Activated CD8-positive, alpha-beta memory T cell treated with anti-CD3 and anti-CD28 coated beads for 48 hours (primary cell): ENCODE measurements around the gene KXD1.
"Not testable (repeated sequence)": the region's sequence is repeated elsewhere in the genome, so short reads cannot be mapped to it uniquely, and the experiment has no call there.

ENCODE experiments used
- DNase-seq, 3 experiments: peaks; one replicate each; pipeline ENCODE4 v3.0.0-alpha.2; 2020; ENCODE audit warnings: low read depth in 2 of 3, low spot score in 2 of 3

The KXD1 gene

DNA sequence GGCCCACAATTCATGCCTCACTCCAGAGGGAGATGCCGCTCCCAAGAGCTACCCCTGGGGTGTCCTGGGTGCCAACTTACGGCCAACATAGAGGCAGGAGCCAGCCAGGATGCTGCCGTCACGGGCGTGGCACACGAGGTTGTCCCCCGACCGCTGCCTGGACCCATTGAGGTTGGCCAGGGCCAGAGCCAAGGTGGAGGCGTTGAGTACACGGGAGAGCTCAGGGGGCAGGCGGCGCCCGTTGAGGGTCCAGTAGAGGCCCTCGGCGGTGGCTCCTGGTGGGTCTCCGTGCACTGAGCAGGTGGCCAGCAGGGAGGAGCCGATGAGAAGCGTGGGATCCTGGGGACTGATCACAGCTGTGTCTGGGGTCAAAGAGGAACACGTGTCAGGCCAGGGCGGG, 41.8 kb downstream of the KXD1 start:
- no peak for DNase-seq

DNA sequence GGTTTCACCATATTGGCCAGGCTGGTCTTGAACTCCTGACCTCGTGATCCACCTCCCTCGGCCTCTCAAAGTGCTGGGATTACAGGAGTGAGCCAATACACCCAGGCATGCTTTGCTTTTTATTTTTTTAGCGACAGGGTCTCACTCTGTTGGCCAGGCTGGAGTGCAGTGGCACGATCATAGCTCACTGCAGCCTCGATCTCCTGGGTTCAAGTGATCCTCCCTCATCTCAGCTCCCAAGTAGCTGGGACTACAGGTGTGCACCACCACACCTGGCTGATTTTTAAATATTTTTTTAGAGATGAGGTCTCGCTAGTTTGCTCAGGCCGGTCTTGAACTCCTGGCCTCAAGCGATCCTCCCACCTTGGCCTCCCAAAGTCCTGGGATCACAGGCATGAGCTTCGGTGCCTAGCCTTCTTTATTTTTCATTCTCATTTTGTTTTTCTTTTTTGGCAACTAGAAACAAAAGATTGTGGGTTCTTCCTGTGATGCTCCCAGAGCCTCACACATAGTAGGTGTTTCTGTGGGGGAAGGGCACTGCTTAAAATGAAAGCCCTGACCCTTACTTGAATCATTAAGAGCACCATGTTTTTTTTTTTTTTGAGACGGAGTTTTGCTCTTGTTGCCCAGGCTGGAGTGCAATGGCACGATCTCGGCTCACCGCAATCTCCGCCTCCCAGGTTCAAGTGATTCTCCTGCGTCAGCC, 43.2 kb downstream of the KXD1 start:
- not testable (repeated sequence) for DNase-seq

DNA sequence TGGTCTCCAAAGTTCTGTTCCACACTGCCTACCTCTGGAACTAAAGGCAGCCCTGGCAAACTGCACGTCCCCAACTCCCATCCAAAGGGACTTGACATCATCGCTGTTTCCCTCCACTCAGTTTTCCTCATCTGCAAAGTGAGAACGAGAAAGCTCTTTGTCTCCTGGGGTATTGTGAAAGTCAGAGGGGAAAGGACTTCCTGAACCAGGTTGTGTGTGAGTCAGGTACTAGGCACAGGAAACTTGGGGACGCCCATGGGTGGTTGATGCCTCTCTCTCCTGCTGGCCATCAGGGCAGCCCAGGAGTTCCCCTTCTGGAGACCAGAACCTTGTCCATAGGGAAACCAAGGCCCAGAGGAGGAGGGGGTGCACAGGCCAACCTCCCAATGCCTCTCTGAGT, 44.2 kb downstream of the KXD1 start:
- no peak for DNase-seq

DNA sequence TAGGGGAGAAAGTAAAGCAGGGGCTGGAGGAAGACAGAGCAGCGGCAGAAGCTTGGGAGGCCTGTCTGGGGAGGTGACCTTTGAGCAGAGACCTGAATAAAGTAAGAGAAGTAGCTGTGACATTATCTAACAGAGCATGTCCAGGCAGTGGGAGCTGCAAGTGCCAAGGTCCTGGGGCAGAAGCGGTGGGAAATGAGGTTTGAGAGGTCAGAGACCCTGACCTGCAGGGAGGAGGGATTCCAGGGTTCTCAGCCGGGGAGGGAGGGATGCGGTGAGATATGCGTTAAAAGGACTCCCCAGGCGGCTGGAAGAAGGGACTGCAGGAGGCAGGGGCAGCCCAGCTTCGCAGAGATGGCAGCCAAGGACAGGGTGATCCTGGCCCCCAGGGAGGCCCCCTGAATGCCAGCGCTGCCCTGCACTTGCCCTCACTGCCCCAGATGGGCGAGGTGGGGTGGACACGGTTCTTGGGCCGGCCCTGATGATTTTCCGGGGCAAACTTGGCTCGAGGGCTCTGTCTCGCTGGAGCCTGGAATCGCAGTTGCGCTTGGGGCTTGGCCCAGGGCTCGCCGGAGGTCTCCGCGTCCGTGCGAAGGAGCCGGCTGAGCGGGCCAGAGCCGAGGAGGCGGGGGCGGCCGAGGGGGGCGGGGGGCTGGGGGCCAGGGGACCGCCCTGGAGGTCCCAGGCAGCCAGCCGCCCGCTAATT, 45.7 kb downstream of the KXD1 start:
- DNase-seq = no peak

GRCh38 chr19:18603958-18604819, 46.5 kb downstream of the KXD1 start:
- DNase-seq = no peak

DNA sequence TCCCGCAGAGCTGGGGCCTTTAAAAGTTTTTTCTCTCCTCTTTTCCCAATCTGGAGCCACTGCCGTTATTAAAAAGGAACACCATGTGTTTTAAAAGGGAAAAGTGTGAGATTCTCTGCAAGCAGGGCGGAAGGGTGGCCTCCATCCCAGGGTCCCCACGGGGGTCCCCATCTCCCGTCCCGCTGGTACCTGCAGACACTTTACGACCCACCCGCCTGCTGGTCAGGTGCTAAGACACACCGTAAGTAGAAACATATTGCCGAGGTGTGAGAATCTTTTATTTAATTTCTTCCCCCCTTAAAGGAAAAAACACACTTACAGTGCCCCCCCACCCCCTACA, 47.1 kb downstream of the KXD1 start:
- no peak for DNase-seq

- DNase-seq = no peak
These were observed 47.5 kb downstream of the KXD1 start for GRCh38 chr19:18605196-18605545.

GRCh38 chr19:18605546-18606280, 48.0 kb downstream of the KXD1 start:
- no peak for DNase-seq

GRCh38 chr19:18606281-18607225, 48.9 kb downstream of the KXD1 start, which contains the start of gene CRLF1:
Gene CRLF1, minus strand, starts transcription at chr19:18606799. Its CDS starts 143 bp downstream, at chr19:18606656.
- DNase-seq = no peak

- no peak for DNase-seq
These were observed 49.8 kb downstream of the KXD1 start for GRCh38 chr19:18607226-18608101.

DNA sequence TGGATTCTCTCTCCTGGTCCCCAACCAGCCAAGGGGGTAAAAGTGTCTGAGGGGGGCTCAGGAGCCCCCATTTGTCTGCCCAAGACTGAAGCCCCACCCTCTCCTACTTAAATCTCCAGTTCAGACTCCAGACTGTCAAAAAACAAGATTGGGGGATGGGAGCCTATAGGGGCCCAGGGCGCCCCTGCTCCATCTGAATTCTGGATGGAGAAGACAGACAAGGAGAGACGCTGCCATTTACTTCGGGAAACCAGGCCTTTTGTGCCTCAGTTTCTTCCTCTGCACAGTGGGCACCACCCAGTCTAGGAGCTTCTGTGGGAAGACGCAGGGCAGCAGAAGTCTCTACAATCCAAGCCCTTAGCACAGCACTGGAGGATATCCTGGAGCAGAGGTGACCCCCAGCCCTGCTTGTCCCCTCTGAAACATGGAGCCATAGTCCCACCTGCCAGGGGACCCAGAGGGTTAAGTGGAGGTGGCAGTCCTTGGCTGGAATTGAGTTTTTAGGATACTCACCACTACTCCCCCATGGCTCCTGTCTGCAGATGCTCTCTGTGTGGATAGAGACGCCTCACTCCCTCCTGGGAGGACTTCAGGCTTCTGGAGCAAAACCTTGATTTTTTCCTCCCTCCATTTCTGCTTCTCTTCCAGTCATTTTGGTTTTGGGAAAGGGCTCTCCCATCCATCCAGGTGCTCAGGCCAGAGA, 50.6 kb downstream of the KXD1 start:
- no peak for DNase-seq

DNA sequence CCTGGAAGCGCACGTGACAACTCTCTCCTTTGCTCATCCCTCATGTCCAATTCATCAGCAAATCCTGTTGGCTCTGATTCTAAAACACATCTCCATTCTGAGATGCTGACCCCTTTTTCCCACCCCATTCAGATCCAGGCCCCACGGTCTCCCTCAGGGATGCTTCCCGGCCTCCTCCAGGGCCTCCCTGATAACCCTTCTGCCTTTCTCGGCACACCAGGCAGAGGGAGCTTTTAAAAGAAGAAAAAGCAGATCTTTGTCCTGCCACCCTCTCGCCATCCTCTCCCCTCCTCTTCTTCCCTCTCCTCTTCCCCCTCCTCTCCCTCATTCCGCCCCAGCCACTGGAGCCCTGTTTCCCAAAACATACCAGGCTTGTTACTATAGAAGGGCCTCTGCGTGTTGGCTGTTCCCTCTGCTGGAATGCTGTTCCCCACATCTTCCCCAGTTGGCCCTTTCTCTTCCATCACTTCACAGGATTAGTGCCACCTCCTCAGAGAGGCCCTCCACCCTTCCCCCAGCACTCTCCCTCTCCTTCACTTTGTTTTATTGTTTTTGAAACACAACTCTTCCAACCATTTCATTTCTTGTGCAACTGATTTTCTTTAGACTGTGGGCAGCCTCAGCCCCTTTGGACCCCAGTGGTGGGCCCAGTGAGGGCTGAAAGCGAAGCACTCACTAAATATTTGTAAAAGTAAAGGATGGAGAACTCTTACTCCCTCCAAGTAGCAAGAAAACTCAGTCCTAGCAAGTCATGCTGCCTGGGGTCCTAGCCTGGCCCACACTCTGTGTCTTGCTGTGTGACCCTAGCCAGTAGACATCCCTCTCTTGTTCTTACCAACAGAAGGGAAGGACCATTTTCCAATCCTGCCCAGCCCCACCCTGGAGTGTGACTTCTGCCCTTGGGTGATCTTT, 51.4 kb downstream of the KXD1 start:
- no peak for DNase-seq

DNA sequence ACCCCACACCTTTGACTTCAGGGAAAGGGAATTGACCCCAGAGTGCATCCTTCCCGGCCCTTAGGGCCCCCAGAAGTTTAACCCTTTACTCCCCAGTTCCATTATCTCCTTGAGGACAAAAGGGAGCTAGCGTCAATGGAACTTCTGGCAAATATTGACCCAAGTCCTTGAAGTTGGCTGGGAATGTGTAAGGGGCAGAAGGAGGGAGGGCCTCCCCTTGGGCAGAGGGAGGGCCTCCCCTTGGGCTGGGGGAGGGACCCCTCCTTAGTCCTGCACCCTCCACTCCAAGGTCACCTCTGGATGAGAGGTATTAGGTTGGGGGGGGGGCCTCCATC, 52.0 kb downstream of the KXD1 start:
- no peak for DNase-seq

- no peak for DNase-seq
These were observed 52.5 kb downstream of the KXD1 start for GRCh38 chr19:18610245-18610555.

DNA sequence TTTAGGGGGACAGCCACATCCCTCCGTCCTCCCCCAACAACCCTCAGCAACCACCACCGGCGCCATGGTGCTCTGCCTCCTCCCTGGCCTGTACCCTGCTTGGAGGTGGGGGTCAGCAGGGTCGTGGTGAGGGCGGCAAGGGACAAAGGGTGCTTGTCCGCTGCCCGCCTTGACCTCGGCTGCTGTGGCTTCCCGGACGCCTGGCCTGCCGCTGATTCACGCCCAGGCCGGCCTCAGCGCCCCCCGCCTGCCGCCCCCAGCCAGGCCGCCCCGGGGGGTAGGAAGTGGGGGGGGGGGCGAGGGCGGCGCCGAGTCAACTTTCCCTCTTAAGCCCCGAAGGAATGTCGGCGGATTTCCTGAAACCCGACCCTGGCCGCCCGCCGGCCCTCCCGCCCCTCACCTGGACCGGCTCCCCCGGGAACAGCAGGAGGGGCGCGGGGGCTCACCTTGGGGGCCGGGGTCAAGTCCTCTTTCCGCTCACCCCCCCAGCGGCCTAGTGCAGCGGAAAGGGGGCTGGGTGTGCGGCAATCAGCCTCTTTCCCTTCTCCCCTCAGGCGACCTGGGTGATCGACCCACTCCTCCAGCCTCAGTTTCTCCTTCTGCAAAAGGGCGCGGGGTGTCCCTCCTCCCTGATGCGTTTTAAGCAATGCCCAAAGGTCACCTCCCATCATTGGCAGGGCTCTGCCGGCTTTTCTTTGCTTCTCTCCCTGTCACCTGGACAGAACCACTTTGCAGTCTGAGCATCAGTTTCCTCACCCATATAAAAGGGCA, 53.1 kb downstream of the KXD1 start:
- DNase-seq = no peak

- DNase-seq = no peak
These were observed 53.8 kb downstream of the KXD1 start for GRCh38 chr19:18611327-18612050.
